Activated CD8-positive, alpha-beta memory T cell treated with anti-CD3 and anti-CD28 coated beads for 4 hours (primary cell): ENCODE results near the gene SPINK5.

Experiments
- DNase-seq, 2 donors: peaks; one replicate each; pipeline ENCODE4 v3.0.0-alpha.2; 2020; ENCODE audit warnings: low read depth in 2 of 2

SPINK5 gene

GRCh38 chr5:148094336-148094735 is 30.6 kb downstream of the SPINK5 start:
- no peak for DNase-seq

DNA sequence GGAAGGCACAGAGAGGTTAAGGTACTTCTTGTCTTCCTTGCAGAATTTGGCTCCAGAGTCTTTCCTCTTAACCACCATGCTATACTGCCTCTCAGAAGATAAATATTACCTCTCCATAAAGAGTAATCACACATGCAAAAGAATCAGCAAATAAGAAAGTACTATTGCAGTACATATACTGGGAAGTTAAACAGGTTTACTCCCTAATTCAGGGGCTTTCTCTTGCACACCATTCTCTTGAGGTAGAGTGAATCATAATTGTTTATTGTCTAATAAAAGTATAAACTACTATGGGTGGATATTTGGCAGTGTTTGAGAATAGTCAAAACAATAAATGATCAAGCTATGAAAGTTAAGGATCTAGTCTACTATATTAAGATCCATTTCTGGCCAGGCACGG is 40.4 kb downstream of the SPINK5 start:
- no peak for DNase-seq

- DNase-seq: no peak
These were observed 43.8 kb downstream of the SPINK5 start for GRCh38 chr5:148107608-148108007.

- DNase-seq: no peak
These were observed 49.5 kb downstream of the SPINK5 start for GRCh38 chr5:148113243-148113642.

DNA sequence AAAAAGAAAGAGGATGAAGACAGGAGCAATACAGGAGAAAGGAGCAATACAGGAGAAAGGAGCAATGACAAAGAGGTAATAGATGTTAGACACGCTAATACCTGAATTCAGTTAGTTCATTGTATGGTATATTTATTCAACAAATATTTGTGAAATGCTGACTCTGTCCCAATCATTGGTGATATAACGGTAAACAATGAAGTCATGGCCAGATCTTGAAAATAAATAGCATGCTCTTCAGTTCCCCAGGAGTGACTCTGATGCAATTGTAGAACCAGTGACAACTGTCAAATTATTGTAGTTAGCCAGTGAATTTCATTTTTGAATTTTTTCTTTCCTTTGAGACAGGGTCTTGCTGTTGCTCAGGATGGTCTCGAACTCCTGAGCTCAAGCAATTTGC is 56.5 kb downstream of the SPINK5 start:
- no peak for DNase-seq

GRCh38 chr5:148125641-148126040 is 61.9 kb downstream of the SPINK5 start:
- no peak for DNase-seq

- DNase-seq: no peak
These were observed 71.6 kb downstream of the SPINK5 start for GRCh38 chr5:148135091-148136048.

DNA sequence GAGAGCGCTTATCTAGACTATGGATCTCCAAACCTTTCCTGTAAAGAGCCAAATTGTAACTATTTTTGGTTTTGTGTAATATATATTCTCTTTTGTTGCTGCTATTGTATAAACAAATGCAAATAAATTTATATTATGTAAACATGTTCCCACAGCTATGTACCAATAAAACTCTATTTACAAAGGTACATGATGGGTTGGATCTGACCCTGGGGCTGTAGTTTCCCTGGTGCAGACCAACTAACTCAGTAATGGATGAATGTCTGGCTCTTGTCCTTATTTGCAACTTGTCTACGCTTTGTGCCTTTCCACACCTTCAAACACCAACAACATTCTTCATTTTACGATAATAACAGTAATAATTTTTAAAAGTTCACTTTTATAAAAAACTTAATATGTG is 77.1 kb downstream of the SPINK5 start:
- DNase-seq: no peak

DNA sequence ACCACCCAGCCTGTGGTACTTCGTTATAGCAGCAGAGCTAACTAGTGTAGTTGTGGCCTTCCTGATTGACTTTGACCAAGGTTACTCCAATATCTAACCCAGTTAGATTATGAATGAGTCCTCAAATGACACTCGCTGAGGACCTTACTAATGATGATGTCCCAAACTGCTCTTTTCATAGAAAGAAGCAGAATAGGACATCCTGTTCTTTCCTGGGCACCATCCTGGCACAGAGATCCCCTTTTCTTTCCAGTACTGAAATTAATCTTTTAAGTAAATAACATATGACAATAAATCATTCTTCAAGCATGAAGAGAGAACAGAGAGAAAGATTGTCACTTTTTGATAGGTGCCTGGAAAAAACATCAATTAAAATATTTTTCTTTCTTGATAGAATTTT is 77.9 kb downstream of the SPINK5 start:
- DNase-seq: no peak

DNA sequence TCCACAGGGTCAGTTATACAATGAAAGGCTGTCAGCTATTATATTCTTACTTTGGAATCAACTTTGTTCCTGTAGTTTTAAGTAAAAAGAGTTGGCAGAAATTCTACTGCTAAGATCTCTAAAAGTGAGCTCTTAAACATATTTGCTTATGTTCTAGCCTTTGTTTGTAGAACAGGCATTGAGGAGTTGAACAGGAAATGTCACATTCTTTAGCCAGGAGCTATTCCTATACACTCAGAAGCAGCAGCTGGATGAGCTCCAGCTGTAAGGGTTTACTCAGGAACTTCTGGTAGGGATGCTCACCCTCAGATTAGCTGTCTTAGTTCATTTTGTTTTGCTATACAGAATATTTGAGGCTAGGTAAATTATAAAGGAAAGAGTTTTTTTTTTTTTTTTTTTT is 82.1 kb downstream of the SPINK5 start:
- DNase-seq: no peak

GRCh38 chr5:148146487-148146886 is 82.7 kb downstream of the SPINK5 start:
- DNase-seq: no peak

- DNase-seq: no peak
These were observed 83.6 kb downstream of the SPINK5 start for GRCh38 chr5:148147415-148147814.

DNA sequence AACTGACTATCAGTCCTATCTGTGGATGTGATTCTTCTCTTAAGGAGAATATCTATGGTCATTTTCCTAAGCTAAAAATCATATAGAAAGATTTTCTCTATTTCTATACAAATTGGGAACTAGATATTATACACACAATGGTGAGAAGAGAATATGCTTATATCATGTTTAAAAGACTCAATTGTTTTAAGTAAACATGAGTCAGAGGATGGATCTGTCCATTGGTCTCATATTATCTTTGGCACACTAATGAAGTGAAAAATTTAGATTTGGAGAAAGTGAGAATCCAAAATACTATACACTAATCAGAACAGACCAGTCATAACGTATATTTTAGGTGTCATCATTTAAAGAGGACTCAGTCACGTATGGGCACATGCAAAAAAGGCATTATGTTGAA is 88.1 kb downstream of the SPINK5 start:
- no peak for DNase-seq

DNA sequence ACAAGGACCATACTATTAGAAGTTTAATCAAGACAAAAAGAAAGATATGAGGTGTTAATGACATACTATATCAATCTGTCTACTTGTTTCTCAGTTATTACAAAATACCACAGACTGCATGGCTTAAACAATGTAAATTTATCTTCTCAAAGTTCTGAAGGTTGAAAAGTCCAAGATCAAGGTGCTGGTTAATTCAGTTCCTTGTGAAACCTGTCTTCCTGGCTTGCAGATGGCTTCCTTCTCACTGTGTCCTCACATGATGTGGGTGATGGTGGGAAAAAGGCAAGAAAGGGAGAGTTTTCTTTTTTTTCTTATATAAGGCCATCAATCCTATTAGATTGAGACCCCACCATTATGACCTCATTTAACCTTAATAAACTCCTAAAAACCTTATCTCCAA is 89.0 kb downstream of the SPINK5 start:
- DNase-seq: no peak

- DNase-seq: no peak
These were observed 92.8 kb downstream of the SPINK5 start for GRCh38 chr5:148156609-148157008.

GRCh38 chr5:148162038-148162437 is 98.3 kb downstream of the SPINK5 start:
- DNase-seq: no peak

DNA sequence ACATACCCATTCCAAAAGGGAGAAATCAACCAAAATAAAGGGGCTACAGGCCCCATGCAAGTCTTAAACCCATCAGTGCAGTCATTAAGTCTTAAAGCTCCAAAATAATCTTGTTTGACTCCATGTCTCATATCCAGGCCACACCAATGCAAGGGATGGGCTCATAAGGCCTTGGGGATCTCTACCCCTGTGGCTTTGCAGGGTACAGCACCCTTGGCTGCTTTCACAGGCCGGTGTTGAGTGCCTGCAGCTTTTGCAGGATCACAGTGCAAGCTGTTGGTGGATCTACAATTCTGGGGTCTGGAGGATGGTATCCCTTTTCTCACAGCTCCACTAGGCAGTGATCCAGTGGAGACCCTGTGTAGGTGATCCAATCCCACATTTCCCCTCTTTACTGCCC is 99.6 kb downstream of the SPINK5 start:
- DNase-seq: no peak

DNA sequence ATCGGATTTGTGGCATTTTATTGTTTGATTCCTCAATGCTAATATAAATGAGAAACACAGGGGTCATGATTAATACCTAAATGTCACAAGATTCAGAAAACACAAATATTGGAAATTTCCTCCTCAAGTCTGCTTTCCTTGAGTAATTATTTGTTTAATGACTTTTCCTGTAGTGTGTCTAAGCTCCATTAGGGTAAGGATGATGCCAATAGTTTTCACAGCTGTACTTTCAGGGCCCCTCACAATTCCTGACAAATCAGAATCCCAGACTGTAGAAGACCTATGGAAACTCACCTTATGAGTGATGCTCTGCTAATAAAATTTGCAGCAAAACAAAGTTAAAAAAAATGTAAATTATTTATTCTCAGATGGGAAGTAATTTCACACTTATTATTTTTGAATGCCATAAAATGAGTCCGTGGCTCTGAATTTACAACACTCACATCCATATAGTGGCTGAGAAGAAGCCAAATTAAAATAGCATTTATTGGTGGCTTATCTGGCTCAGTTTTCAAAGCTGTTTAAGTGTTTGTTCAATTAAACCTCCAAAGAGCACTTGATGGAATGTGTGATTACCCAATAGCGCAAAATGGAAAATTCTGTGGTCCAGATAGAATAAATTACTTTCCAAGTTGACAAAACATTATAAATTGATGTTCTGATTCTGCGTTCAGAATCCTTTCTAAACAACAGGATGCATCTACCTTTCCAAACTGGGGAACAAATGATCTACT is 102.9 kb downstream of the SPINK5 start:
- no peak for DNase-seq

DNA sequence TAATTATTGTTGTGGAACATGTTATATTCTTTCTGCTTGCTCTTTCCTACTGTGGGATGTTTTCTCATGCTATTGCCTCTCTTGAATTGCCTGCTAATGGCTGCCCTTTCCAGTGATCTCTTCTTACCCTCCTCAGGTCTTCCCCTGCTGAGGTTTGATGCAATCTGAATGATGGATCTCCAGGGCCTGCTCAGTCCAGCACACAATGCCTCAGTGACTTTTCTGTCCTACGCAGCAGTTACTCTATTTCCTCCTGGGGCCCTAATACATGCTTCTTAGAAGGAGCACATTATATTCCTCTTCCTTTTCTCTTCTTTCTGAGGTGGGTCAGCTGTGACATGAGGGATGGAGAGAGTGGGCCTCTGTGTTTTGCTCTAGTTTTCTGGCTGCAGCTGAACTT is 104.5 kb downstream of the SPINK5 start, which contains the start of gene SPINK14:
Gene SPINK14, plus strand, starts transcription at position 301 of the 400 bp plus-strand sequence. CDS start 1,187 bp downstream, outside the sequence.
- no peak for DNase-seq

- DNase-seq: no peak
These were observed 108.6 kb downstream of the SPINK5 start for GRCh38 chr5:148172377-148172776.

DNA sequence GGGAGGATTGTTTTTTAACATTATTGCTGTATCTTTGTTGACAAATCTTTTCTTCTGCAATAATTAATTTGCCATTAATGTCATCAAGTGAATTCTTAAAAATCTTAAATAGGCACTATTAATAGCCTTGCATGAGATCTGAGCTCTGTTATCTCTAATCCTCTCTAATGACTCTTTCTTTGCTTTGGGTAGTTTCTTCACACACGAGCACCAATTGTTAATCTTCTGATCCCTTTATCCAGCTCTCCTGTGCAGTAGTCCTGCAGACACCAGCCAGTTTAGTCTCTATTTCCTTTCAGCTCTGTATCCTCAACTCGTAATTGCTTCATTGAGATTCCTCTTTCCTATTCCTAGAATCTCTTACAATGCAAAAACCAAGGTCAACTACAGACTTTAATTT is 112.7 kb downstream of the SPINK5 start:
- DNase-seq: no peak

DNA sequence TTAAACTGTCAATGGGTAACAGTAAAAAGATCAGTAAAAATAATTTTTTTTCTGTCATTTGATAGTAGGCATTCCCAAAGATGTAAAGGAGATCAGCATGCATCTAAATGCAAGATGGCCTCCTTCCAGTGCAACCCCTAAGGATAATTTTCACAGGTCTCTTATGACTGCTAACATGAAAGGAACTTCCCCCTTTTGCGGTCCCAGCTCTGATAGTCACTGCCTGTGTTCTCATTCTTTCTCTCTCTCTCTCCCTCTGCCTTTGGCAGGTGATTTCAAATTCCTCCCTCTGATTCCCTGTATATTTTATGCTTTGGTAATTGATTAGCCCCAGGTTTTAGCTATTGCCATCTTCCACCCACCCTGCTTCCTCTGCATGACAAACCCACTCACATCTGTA is 113.4 kb downstream of the SPINK5 start:
- DNase-seq: no peak
